GM21529 (cell line): ENCODE measurements around the gene EIF4E1B.

ENCODE experiments used
- ATAC-seq: cut with Tn5 transposase; IDR thresholded peaks from one replicate; pipeline ENCODE4 v1.9.1; 2021; ENCODE audit not compliant: unreplicated experiment

The EIF4E1B gene

GRCh38 chr5:176680226-176680563, 49.7 kb downstream of the EIF4E1B start:
- no peak for ATAC-seq

- ATAC-seq: no peak
Measured at GRCh38 chr5:176682016-176682531, 51.6 kb downstream of the EIF4E1B start.

GRCh38 chr5:176685010-176685409, 54.5 kb downstream of the EIF4E1B start:
- no peak for ATAC-seq

- ATAC-seq: no peak
Measured at GRCh38 chr5:176687247-176687646, 56.8 kb downstream of the EIF4E1B start.

- no peak for ATAC-seq
Measured at GRCh38 chr5:176687881-176688280, 57.4 kb downstream of the EIF4E1B start.

GRCh38 chr5:176690911-176691310, 60.4 kb downstream of the EIF4E1B start:
- no peak for ATAC-seq

GRCh38 chr5:176691524-176691923, 61.0 kb downstream of the EIF4E1B start:
- ATAC-seq: no peak

- ATAC-seq: no peak
Measured at GRCh38 chr5:176692326-176692725, 61.9 kb downstream of the EIF4E1B start.

- no peak for ATAC-seq
Measured at GRCh38 chr5:176692839-176693476, 62.5 kb downstream of the EIF4E1B start.

- ATAC-seq: no peak
Measured at GRCh38 chr5:176693477-176693851, 63.0 kb downstream of the EIF4E1B start.

- no peak for ATAC-seq
Measured at GRCh38 chr5:176694146-176694545, 63.7 kb downstream of the EIF4E1B start.

- no peak for ATAC-seq
Measured at GRCh38 chr5:176694631-176695030, 64.2 kb downstream of the EIF4E1B start.

GRCh38 chr5:176695073-176695472, 64.6 kb downstream of the EIF4E1B start:
- ATAC-seq: no peak
